Chondrocyte (in vitro differentiated cells): ENCODE results near the gene ESPN. TPM values are rescaled to one million over a fixed set of nuclear protein-coding genes. Genes with fewer than 3 reads are reported as not detected.
"Not testable (repeated sequence)": the region's sequence is repeated elsewhere in the genome, so short reads cannot be mapped to it uniquely, and the experiment has no call there.

ENCODE experiments used
- DNase-seq: peaks from one replicate; pipeline ENCODE4 v3.0.0; 2021; ENCODE audit warnings: mixed read lengths, low spot score
- H3K27ac Mint-ChIP-seq: one replicate; pipeline ENCODE4 v1.8.0; 2021; ENCODE audit warnings: mild to moderate bottlenecking, moderate library complexity, mixed read lengths; ENCODE audit not compliant: unreplicated experiment
- H3K27me3 Mint-ChIP-seq: 2 replicates; pipeline ENCODE4 v1.8.0; 2021; ENCODE audit warnings: low read depth, mixed read lengths
- H3K36me3 Mint-ChIP-seq: 2 replicates; pipeline ENCODE4 v1.8.0; 2021; ENCODE audit warnings: low read depth, mixed read lengths
- H3K4me1 Mint-ChIP-seq: 2 replicates; pipeline ENCODE4 v1.8.0; 2021; ENCODE audit warnings: low read depth, mild to moderate bottlenecking, mixed read lengths
- H3K4me3 Mint-ChIP-seq: one replicate; pipeline ENCODE4 v1.8.0; 2021; ENCODE audit warnings: mild to moderate bottlenecking, moderate library complexity, mixed read lengths; ENCODE audit not compliant: unreplicated experiment
- H3K9me3 Mint-ChIP-seq: 2 replicates; pipeline ENCODE4 v1.8.0; 2021; ENCODE audit warnings: low read depth, mixed read lengths
- CTCF ChIP-seq: fragments of 200-600 bp; sonication (generic); IDR thresholded peaks from 2 replicates; pipeline ENCODE4 v1.5.0; 2021; ENCODE audit warnings: antibody characterized with exemption, mild to moderate bottlenecking, moderate library complexity
- total RNA-seq: library from RNA; stranded (reverse); gene quantifications from 3 replicates; pipeline ENCODE4 v1.2.1, GENCODE V29; 2021

ESPN gene
- total RNA-seq, 1 donor from 2014 or later, result 0.57 TPM

GRCh38 chr1:6454856-6455751 is 30.5 kb downstream of the ESPN start:
- DNase-seq, result peak; percentile 88
- no peak for TF ChIP-seq CTCF
- Mint-ChIP-seq H3K27me3 (peaks cover 2% of the 10 kb centered on the region), H3K27ac (no peak overlapping the region), H3K4me3 (no peak overlapping the region), H3K9me3 (no peaks in the 10 kb centered on the region), H3K36me3 (no peaks in the 10 kb centered on the region), H3K4me1 (no peaks in the 10 kb centered on the region)

DNA sequence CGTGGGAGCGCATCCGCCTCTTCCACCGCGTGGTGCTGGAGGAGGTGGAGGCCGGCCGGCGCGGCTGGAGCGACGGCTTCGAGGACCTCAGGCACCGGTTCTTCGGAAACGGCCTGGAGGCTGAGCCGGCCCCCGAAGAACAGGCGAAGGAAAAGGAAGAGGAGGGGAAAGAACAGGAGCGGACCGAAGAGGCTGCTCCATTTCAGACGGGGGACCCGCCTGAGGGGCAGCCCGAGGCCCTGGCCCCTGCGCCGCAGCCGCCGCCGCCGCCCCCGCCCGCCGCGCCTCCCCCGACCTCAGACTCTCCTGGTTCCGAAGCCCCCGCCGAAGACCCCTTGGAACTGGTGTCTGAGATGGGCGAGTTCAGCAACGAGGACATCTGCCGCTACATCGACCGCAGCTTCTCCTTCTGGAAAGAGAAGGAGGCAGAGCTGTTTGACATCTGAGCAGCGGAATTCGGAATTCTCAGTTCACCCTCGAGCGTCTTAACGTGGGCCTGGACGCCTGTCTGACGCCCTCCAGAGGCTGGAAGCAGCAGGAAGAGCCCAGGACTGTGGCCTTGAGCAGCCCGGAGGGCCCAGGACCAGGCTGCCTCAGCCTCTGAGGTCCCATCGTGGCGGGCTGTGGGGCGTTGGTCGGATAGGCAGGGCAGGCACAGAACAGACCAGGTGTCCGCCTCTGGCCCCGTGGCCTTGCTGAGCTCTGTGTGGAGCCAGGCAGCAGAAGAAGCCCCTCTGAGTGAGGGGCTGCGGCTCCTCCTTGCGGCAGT is 31.4 kb downstream of the ESPN start:
- not testable (repeated sequence) for H3K27ac Mint-ChIP-seq, H3K9me3 Mint-ChIP-seq, H3K4me3 Mint-ChIP-seq, H3K36me3 Mint-ChIP-seq, H3K27me3 Mint-ChIP-seq, H3K4me1 Mint-ChIP-seq
- DNase-seq, result peak; percentile 80

- no peak for TF ChIP-seq CTCF
- H3K36me3 Mint-ChIP-seq, result peaks cover 6% of the 10 kb centered on the region
- H3K4me3 Mint-ChIP-seq, result no peak overlapping the region
- no peak overlapping the region for H3K27ac Mint-ChIP-seq
- no peaks in the 10 kb centered on the region for H3K27me3 Mint-ChIP-seq
- DNase-seq, result peak; percentile 70
- no peaks in the 10 kb centered on the region for H3K4me1 Mint-ChIP-seq
- H3K9me3 Mint-ChIP-seq, result no peaks in the 10 kb centered on the region
These were observed 32.4 kb downstream of the ESPN start for GRCh38 chr1:6456800-6457466.

DNA sequence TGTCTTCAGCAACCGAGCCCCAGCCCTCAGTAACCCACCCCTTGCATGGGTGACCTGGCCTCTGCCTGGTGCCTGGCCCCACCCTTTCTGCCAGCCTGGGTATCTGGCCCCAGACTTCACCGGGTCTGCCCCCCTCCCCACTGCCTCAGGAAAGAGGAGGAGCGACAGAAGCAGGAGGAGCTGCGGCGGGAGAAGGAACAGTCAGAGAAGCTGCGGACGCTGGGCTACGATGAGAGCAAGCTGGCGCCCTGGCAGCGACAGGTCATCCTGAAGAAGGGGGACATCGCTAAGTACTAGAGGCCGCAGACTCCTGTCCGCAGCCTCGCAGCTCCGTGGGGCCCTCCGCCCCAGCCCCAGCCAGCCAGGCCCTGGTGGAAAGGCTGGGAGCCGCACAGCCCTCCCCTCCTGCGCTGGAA is 35.3 kb downstream of the ESPN start:
- H3K4me1 Mint-ChIP-seq, result no peaks in the 10 kb centered on the region
- H3K4me3 Mint-ChIP-seq, result no peak overlapping the region

More for the DNA sequence above, 35.3 kb downstream of the ESPN start:
- Mint-ChIP-seq H3K27ac (no peak overlapping the region), H3K9me3 (no peaks in the 10 kb centered on the region), H3K36me3 (peaks cover 18% of the 10 kb centered on the region), H3K27me3 (no peaks in the 10 kb centered on the region)
- DNase-seq, result peak; percentile 72
- no peak for TF ChIP-seq CTCF
